Epidermal melanocyte (primary cell): ENCODE measurements around the gene FAM120B.

Source experiments
- DNase-seq: peaks from one replicate; pipeline ENCODE4 v3.0.0; 2011; ENCODE audit warnings: low spot score; ENCODE audit not compliant: insufficient read length

The FAM120B gene

GRCh38 chr6:170441316-170441715 lies 134.8 kb downstream of the FAM120B start:
- no peak for DNase-seq

DNA sequence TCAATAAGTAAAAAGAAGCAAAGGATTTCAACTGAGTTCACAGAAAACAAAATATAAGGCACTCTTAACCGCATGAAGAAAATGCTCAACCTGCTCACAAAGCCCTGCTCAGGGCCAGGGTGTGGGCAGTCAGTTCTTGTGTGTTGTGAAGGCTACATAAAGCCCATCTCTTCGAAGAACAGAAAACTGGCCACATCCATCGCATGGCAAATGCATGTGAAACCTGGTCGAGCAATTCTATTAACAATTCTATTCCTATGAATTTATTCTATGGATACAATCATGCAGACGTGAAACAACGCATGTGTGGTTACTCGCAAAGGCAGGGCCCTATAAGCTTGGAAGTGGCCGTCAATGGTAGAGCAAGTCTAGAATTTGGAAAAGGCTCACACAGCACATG lies 136.0 kb downstream of the FAM120B start:
- no peak for DNase-seq

GRCh38 chr6:170443151-170443662 lies 136.6 kb downstream of the FAM120B start:
- no peak for DNase-seq

DNA sequence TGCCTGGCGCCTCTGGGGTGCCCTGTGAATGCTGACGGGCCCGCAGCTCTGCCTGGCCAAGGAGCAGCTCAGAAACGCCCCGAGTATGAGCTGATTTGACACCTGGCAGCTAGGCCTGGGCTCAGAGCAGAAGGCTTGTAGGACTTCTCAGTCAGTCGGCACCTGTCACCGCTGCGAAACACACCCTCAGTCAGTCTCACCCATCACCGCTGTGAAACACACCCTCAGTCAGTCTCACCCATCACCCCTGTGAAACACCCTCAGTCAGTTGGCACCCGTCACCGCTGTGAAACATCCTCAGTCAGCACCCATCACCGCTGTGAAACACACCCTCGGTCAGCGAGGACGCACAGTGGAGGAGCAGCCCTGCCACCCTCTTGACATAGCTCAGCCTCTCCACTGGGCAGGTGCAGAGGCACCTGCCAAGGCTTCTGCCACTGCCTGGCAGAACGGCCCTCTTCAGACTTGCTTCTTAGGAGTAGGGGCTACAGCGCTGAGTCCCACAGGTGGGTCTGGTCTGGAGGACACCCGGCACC lies 137.6 kb downstream of the FAM120B start:
- DNase-seq, result no peak

DNA sequence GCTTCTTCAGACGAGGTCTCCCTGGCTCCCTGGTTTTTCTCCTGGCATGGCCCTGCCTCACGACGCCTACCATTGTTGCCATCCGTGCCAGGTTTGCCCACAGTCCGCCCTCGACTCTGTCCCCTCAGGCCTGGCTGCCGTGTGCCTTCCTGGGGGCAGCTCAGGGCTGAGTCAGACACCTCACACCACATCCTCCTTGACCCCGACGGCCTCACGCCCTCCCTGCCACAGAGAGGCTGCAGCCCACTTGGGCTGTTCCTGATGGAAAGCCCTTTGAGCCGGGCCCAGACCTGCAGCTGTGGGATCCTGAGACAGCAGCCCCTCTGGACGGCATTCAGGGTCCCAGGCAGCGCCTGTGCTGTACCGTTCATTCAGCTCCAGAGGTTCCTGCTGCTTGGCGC lies 138.3 kb downstream of the FAM120B start:
- no peak for DNase-seq

- DNase-seq, result no peak
Observed at GRCh38 chr6:170445487-170445886, 138.9 kb downstream of the FAM120B start.

DNA sequence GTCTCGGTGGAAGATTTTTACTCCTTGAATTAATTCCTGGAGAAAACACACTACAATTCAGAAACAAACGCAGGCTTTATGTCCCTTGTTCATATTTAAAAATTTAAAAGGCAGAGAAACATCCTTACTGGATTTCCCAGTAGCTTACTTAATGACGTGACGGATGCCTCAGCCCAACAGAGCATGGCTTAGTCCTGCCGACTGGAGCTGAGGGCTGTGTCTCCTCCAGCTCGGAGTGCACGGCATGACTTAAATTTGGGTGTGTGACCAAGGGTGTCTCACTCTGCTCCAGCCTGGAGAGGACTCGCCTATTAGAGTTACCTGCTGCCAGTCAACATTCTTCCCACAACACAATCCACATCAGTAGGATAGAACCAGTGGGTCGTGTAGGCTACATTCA lies 139.4 kb downstream of the FAM120B start:
- DNase-seq, result no peak

DNA sequence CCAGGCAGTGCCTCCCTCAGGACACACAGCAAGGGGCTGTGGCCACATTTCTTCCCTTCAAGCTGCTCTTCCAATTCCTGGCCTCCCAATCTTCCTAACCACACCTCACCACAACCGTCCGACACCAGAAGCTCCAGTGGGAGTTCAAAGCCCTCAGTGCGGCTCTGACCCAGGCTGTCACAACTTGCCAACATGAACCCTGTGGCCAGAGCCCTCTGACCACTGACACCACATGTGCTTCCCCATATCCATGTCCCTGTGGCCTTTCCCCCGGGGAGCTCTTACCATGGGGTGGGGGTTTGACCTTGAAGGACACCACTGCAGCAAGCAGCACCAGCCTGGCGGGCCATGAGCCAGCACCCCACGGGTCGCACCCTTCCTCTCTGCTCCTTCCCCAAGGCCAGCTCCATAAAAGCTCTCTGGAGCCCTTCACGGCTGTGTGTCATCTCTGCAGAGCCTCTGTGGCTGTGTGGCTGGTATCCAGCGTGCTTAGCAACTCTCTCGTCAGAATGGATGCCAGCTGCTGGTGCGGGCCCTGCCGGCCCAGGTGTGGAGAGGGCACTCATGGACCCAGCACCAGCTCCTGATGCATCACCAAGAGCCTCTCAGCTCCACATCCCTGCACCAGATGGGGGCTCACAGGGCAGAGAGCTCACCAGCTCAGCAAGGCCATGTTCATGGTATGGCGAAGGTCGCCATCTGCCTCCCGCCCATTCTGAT lies 140.4 kb downstream of the FAM120B start:
- no peak for DNase-seq

DNA sequence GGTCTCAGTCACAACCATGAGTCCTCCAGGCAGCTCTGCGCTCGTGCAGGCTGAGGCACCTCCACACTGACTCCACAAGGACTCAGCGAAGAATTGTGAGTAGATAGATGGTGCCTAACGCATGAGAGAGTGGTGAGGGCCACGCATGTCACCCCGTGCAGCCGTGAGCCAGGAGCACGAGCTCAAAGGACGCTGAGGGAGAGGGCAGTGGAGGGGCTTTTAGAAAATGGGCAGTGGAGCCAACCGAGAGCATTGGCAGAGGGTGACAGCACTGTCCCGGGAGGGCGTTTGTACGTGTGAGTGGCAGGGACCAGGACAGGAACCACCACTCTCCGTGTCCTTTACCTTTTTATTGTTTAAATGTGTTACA lies 141.0 kb downstream of the FAM120B start:
- no peak for DNase-seq

- no peak for DNase-seq
Observed at GRCh38 chr6:170448317-170448716, 141.8 kb downstream of the FAM120B start.

DNA sequence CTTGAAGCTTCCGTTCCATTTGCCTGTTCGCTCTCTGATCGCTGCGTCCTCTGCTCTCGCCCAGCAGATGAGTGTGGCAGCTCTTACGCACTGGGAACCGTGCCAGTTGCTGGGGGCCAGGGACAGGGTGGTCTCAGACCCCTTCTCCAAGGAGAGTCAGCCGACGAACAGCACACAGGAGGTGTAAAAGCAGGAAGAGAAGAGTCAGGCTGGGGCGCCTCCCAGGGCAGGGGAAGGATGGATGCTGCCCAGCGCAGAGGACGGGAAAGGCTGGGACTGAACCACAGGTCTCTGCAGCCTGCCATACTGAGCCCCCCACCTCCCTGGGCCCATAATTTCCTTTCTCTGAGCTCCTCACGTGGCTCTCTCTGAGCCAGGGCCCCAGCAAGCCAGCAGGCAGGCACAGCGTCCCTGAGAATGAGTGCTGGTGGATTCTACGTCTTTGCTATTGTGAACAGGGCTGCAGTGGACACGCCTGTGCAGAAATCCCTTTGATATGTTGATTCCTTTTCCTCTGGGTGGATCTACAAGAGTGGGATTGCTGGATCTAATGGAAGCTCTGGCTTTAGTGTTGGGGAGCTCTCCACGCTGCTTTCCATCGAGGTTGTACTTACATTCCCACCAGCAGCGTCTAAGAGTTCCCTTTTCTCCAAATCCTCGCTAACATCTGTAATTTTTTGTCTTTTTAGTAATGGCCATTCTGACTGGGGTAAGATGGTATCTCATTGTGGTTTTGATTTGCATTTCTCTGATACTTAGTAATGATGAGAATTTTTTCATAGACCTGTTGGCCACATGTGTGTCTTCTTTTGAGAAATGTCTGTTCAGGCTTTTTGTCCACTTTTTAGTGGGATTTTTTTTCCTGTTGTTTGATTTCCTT lies 142.4 kb downstream of the FAM120B start:
- DNase-seq, result no peak

GRCh38 chr6:170449835-170450753 lies 143.5 kb downstream of the FAM120B start:
- DNase-seq, result no peak

DNA sequence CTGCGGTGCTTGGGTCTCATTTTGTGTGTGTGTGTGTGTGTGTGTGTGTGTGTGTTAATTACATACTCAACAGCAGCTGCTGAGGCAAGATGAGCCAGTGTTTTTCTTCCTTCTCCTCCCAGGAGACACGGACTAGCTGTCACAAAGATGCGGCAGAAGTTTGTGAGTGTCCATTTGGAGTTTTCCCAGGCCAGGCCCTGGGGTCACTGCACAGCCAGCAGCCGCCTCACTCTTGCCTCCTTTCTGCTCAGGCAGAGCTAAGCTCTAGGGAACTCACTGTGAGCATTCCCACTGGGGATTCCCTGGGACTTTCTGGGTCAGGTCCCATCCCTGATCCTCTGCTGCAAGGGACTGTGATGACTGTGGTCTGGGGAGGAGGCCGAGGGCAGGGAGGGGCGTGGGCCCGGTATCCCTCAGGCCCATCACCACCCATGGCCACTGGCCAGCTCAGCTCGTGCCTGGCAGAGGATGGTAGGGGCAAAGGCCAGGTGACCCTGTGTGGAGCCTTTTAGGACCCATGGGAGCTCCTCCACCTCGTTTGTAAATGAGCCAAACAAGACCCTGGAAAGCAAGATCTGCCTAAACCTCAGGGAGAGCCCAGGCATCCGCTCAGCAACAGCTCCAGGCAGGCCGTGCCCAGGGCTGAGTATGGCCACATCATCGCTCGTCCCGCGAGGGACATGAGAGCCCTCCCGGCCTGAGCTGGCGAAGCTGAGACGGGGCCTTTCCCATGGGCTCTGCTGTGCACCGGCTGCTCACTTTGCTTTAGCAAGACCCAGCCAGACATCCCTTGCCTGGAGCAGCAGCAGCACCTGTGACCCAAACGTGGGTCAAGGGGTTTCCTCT lies 144.6 kb downstream of the FAM120B start:
- DNase-seq, result no peak

DNA sequence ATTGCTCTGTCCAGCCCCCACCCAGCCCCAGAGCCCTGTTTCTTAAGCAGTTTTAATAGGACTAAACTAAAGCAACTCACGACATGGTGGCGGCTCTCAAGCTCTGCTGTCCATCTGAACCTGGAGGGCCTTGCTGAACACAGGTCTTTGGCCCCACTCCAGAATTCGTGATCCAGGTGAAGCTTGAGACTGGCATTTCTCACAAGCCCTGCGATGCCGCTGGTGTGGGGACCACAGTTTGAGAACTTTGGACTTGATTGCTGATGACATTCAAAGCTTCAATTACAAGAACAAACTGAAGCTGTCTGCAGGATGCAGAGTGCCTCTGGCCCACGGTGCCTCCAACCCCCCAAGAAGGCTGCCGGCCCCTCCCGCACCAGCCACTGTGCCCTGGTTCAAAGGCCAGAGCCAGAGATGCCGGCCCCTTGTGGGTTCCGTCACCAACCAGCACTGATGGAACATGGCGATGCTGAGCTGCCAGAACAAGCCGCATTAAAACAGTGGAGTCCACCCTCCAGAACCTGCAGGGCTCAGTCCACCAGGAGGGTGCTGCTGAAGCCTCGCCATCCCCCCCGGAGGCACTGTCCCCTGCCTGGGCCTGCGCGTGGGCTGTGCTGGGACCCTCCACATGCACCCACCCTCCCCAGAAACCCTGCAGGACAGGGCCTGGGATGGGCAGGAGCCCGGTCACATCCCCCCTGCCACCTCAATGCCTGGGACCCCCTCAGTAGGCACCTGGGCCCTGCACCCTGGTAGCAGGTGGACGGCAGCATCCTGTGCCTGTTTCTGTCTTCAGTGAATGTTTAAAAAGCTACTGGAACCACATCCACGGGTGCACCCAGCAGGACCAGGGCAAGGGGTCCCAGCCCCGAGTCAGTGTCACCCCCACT lies 145.4 kb downstream of the FAM120B start:
- no peak for DNase-seq

- DNase-seq, result no peak
Observed at GRCh38 chr6:170452767-170453545, 146.4 kb downstream of the FAM120B start.

DNA sequence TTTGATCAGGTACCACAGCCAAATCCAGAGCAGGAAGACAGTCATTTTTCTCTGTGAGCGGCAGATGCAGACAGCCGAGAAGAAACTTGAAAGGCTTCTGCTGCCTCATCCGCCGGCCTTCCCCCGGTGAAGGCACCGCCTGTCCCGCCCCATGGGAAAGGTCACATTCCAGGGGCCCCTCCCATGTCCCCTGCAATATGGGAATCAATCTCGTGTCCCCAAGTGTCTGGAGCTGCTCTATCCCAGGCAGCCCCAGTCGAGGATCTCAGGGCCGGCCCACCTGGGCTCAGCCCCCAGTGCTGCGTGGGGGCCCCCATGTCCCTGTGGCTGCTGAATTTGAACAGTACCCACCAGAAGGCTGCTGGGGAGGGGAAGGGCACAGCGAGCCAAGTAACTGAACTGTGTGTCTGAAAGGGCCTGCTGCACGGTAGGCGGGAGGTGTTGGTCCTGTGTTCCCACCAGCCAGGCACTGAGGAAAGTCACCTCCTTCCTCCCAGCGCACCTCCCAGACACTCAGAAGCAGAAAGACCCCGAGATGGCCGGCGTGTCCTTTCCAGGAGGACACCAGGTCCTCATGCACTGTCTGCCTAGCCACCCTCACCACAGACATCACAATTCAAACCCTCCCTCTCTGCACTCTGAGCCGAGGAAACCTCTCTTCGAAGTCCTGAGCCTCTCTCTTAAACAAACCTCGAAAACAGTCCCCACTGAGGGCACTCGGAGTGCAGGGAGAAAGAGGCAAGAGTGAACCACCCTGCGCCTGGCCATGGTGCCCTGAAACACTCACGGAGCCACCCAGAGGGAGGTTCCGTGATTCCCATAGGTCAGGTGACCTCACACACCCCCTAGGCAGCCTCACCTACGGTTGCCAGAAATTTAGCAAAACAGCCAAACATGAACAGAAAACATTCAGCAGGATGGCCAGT lies 147.3 kb downstream of the FAM120B start:
- no peak for DNase-seq

DNA sequence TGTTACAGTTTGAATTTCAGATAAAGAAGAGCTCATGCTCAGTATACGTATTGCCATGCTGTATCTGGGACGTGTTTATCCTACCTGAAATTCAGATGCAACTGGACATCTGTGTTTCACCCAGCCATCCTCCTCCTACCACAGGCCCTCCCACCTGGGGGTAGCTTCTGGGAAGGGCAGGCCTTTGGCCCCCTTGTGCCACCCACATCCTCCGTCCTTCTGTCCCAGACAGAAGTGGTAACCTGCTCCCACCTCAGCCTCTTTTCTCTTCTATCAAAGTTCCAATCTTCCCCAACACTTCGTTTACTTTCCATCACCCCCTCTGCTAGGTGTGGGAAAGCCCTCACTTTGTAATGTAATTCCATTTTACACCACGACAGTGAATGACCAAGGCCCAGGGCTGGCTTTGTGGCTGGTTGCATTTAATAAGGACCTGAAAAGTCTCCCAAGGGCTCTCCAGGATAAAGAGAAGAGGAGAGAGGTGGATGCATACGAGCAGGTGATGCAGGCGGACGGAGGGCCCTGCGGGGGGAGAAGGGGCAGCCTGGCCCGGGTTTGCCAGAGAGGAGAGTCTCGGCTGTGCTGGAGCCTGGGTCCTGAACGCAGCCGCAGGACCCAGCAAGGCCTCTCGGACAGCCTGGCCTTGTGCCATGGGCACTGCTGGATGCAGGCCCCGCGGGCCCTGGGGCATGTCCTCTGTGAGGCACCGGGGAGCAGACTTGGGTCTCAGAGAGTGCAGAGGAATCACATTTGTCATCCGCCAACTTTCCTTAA lies 148.1 kb downstream of the FAM120B start:
- no peak for DNase-seq
